Thoracic aorta (tissue), 2 donors: ENCODE results near the gene PDE8A. TPM values are rescaled to one million over a fixed set of nuclear protein-coding genes. Genes with fewer than 3 reads are reported as not detected.
A peak's percentile ranks its signal among the peaks of the same experiment; 100 is the strongest.

Source experiments
- ATAC-seq: fragments of 150-250 bp; one replicate; pipeline ENCODE4 v1.8.0; 2017; ENCODE audit warnings: low read depth; ENCODE audit not compliant: insufficient number of reproducible peaks, low FRiP score
- DNase-seq: peaks from one replicate; pipeline ENCODE4 v3.0.0-alpha.2; 2020; ENCODE audit warnings: low spot score
- H3K27ac ChIP-seq, 2 donors: fragments of 200-600 bp; sonication (generic); 1 replicate in 1 of 2; 2 replicates in 1 of 2; pipeline ENCODE4 v1.5.1; 2016; ENCODE audit warnings: mild to moderate bottlenecking in 2 of 2, moderate library complexity in 2 of 2
- H3K27me3 ChIP-seq: fragments of 200-600 bp; sonication (generic); replicated peaks from 2 replicates; pipeline ENCODE4 v1.6.0; 2016; ENCODE audit warnings: mild to moderate bottlenecking; ENCODE audit not compliant: insufficient read depth
- H3K36me3 ChIP-seq: fragments of 200-600 bp; sonication (generic); one replicate; pipeline ENCODE4 v1.5.1; 2016
- H3K4me1 ChIP-seq, 2 donors: fragments of 200-600 bp; sonication (generic); 1 replicate in 1 of 2; 2 replicates in 1 of 2; pipeline versions ENCODE4 v1.5.1 to v1.6.0; 2016; ENCODE audit warnings: low read depth in 2 of 2, mild to moderate bottlenecking in 1 of 2; ENCODE audit not compliant: control insufficient read depth in 1 of 2
- H3K4me3 ChIP-seq: fragments of 200-600 bp; sonication (generic); 2 replicates; pipeline ENCODE4 v1.5.1; 2016; ENCODE audit warnings: mild to moderate bottlenecking
- H3K9me3 ChIP-seq: fragments of 200-600 bp; sonication (generic); 2 replicates; pipeline ENCODE4 v1.5.1; 2016
- CTCF ChIP-seq: fragments of 200-600 bp; sonication (generic); IDR thresholded peaks from one replicate; pipeline ENCODE4 v1.5.1; 2019; ENCODE audit warnings: antibody characterized with exemption
- total RNA-seq, 2 donors: library from RNA; depleted of rRNA; stranded (reverse); fragments of >200 nt; gene quantifications; one replicate each; pipeline versions ENCODE4 v1.1.0 to v1.2.3, GENCODE V29; 2016

PDE8A gene
- total RNA-seq, 2 donors from 2014 or later, result 35.1 to 43.7 TPM

- Histone ChIP-seq H3K36me3 (no peaks in the 10 kb centered on the region), H3K9me3 (no peaks in the 10 kb centered on the region), H3K4me1 (peaks cover 27 to 68% of the 10 kb centered on the region in 2 donors), H3K4me3 (no peak overlapping the region), H3K27ac (no peak overlapping the region), H3K27me3 (no peaks in the 10 kb centered on the region)
- ATAC-seq (no peak), DNase-seq (no peak)
- no peak for TF ChIP-seq CTCF
Observed at GRCh38 chr15:85022860-85023403, 41.3 kb downstream of the PDE8A start.

GRCh38 chr15:85024003-85024402 lies 42.3 kb downstream of the PDE8A start:
- H3K27ac ChIP-seq, result no peak overlapping the region
- no peak for TF ChIP-seq CTCF

GRCh38 chr15:85024509-85025336 lies 43.1 kb downstream of the PDE8A start:
- Histone ChIP-seq H3K4me1 (peaks cover 27 to 77% of the 10 kb centered on the region in 2 donors), H3K36me3 (no peaks in the 10 kb centered on the region), H3K9me3 (no peaks in the 10 kb centered on the region), H3K27ac (peak overlapping the region in 1 of 2 donors; percentile 37), H3K27me3 (no peaks in the 10 kb centered on the region), H3K4me3 (no peak overlapping the region)
- peak; percentile 62 for ATAC-seq
- TF ChIP-seq CTCF, result no peak
- no peak for DNase-seq

More at GRCh38 chr15:85024003-85024402, 42.3 kb downstream of the PDE8A start:
- no peaks in the 10 kb centered on the region for H3K9me3 ChIP-seq
- DNase-seq (no peak), ATAC-seq (no peak)
- H3K27me3 ChIP-seq, result no peaks in the 10 kb centered on the region
- no peaks in the 10 kb centered on the region for H3K36me3 ChIP-seq
- H3K4me3 ChIP-seq, result no peak overlapping the region
- peaks cover 27 to 73% of the 10 kb centered on the region in 2 donors for H3K4me1 ChIP-seq

GRCh38 chr15:85025516-85026251 lies 44.0 kb downstream of the PDE8A start:
- Histone ChIP-seq H3K4me3 (no peak overlapping the region), H3K4me1 (peaks cover 37 to 79% of the 10 kb centered on the region in 2 donors), H3K36me3 (no peaks in the 10 kb centered on the region), H3K27ac (peak overlapping the region; percentile 56 to 82), H3K27me3 (no peaks in the 10 kb centered on the region), H3K9me3 (no peaks in the 10 kb centered on the region)
- no peak for TF ChIP-seq CTCF
- no peak for DNase-seq
- ATAC-seq, result no peak
